ENCODE measurements around the gene SH3PXD2A. TPM values are rescaled to one million over a fixed set of nuclear protein-coding genes. Genes with fewer than 3 reads are reported as not detected.

SH3PXD2A gene
- total and polyA plus RNA-seq, 12 donors, result 5.7 to 34.5 (median 19.2) TPM

DNA sequence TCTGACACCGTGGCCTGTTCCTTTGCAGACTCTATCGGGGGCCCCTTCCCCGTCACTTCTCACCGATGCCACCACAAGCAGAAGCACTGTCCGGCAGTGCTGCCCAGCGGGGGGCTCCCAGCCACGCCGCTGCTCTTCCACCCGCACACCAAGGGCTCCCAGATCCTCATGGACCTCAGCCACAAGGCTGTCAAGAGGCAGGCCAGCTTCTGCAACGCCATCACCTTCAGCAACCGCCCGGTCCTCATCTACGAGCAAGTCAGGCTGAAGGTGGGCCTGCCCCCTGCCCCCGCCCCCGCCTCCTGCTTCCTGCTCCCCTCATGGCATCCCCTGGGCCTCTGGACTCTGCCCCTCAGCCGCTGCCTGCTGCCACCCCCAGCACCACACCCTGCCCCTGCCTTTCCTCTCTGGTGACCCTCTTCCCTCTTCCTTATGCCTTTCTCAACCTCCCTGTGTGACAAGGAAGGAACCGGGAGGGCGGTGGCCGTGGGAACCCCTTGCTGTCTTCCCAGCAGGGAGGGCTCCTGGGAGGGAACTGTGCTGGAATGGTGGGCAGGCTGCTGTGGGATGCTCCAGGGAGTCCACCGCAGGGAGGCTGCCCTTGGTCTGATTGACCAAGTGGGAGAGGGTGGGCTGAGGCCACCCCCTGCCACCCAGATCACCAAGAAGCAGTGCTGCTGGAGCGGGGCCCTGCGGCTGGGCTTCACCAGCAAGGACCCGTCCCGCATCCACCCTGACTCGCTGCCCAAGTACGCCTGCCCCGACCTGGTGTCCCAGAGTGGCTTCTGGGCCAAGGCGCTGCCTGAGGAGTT, 284.3 kb downstream of the SH3PXD2A start:
- no peak for TF ChIP-seq POLR2A (IDR thresholded peaks at IDR 0.05)
- TF ChIP-seq, protein P1, sequence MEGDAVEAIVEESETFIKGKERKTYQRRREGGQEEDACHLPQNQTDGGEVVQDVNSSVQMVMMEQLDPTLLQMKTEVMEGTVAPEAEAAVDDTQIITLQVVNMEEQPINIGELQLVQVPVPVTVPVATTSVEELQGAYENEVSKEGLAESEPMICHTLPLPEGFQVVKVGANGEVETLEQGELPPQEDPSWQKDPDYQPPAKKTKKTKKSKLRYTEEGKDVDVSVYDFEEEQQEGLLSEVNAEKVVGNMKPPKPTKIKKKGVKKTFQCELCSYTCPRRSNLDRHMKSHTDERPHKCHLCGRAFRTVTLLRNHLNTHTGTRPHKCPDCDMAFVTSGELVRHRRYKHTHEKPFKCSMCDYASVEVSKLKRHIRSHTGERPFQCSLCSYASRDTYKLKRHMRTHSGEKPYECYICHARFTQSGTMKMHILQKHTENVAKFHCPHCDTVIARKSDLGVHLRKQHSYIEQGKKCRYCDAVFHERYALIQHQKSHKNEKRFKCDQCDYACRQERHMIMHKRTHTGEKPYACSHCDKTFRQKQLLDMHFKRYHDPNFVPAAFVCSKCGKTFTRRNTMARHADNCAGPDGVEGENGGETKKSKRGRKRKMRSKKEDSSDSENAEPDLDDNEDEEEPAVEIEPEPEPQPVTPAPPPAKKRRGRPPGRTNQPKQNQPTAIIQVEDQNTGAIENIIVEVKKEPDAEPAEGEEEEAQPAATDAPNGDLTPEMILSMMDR (IDR thresholded peaks at IDR 0.05), result no peak
- intact Hi-C loops (cut with DNase I), result no loop called here
- H3K36me3 ChIP-seq (replicated peaks in 1 of 2), result no peaks in the 10 kb centered on the region
- no peak for DNase-seq
- H3K27me3 ChIP-seq, result no peaks in the 10 kb centered on the region
- no peak overlapping the region for H3K4me3 ChIP-seq
- H3K9me3 ChIP-seq (replicated peaks in 1 of 3), result no peaks in the 10 kb centered on the region
- 88 to 93% (median 90%) methylated on average over 18 to 28 of the region's 28 CpGs for WGBS, 4 donors
- H3K27ac ChIP-seq, result no peak overlapping the region
- no peaks in the 10 kb centered on the region for H3K4me1 ChIP-seq (replicated peaks in 1 of 2)

DNA sequence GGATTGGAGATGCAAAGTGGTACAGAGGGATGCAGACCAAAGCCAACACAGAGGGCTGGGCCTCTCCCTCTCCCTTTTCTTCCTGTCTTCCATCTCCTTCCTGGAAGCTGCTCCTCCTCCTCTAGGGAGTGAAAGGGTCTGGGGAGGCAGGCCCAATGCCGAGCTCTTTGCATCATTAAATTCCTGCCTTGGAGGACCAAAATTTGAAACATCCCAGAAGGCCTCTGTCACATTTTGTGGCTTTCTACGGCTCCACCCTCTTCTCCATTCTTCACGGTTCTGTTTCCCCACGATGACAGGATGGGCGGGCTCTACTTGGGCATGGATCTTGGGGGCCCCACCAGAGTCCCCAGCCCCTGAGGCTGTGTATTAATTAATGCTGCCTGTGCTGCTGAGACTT, 285.5 kb downstream of the SH3PXD2A start:
- WGBS, 4 donors, result 62 to 71% (median 63%) methylated on average over 5 of the region's 5 CpGs
- DNase-seq, result no peak
- TF ChIP-seq, protein P1 (IDR thresholded peaks at IDR 0.05), result no peak
- no peak for TF ChIP-seq POLR2A (IDR thresholded peaks at IDR 0.05)
- Histone ChIP-seq H3K4me1 (replicated peaks in 1 of 2) (no peaks in the 10 kb centered on the region), H3K27me3 (no peaks in the 10 kb centered on the region), H3K36me3 (replicated peaks in 1 of 2) (no peaks in the 10 kb centered on the region), H3K4me3 (no peak overlapping the region), H3K9me3 (replicated peaks in 1 of 3) (no peaks in the 10 kb centered on the region), H3K27ac (no peak overlapping the region)
- intact Hi-C loops (cut with DNase I), result no loop called here

DNA sequence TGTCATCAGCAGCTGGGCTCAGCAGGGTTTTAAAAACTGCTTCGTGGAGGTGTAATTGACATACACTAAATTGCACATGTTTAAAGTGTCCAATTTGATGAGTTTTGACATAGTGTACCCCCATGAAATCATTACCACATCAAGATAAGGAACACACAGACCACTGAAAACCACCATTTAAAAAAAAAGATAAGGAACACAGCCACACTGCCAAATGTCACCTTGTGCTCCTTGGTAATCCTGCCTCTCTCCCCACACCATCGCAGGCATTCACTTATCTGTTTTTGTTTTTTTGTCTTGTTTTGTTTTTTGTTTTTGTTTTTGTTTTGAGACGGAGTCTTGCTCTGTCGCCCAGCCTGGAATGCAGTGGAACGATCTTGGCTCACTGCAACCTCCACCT, 286.9 kb downstream of the SH3PXD2A start:
- 85 to 92% (median 89%) methylated on average over 5 of the region's 5 CpGs for WGBS, 4 donors
- intact Hi-C loops (cut with DNase I), result no loop called here
- no peaks in the 10 kb centered on the region for H3K27me3 ChIP-seq
- H3K4me1 ChIP-seq (replicated peaks in 1 of 2), result peaks cover 4 to 5% of the 10 kb centered on the region in 2 donors
- no peaks in the 10 kb centered on the region for H3K36me3 ChIP-seq (replicated peaks in 1 of 2)
- no peak overlapping the region for H3K27ac ChIP-seq
- no peak overlapping the region for H3K4me3 ChIP-seq
- TF ChIP-seq, protein P1 (IDR thresholded peaks at IDR 0.05), result no peak
- no peak for TF ChIP-seq POLR2A (IDR thresholded peaks at IDR 0.05)
- H3K9me3 ChIP-seq (replicated peaks in 1 of 3), result no peaks in the 10 kb centered on the region
- DNase-seq, result no peak

DNA sequence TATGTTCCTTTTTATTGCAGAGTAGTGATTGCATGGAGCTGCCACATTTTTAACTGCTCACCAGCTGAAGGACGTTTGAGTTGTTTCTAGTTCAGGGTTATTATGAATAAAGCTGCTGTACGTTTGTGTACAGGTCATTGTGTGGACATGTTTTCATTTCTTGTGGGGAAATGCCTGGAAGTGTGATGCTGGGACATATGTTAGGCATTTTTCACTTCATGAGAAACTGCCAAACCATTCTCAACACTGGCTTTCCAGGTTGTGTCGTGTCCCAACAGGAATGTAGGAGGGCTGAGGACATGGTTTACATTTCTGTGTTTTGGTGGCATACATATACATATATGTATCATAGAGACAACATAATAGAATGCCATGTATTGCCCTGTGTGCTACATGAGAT, 288.8 kb downstream of the SH3PXD2A start:
- H3K36me3 ChIP-seq (replicated peaks in 1 of 2), result no peaks in the 10 kb centered on the region
- WGBS, 4 donors, result 35 to 44% (median 42%) methylated on average over 3 of the region's 3 CpGs
- intact Hi-C loops (cut with DNase I), result no loop called here
- no peak overlapping the region for H3K27ac ChIP-seq
- no peaks in the 10 kb centered on the region for H3K9me3 ChIP-seq (replicated peaks in 1 of 3)
- no peak for DNase-seq
- H3K27me3 ChIP-seq, result no peaks in the 10 kb centered on the region
- H3K4me3 ChIP-seq, result no peak overlapping the region
- no peak for TF ChIP-seq POLR2A (IDR thresholded peaks at IDR 0.05)
- TF ChIP-seq, protein P1 (IDR thresholded peaks at IDR 0.05), result no peak
- peaks cover 4 to 5% of the 10 kb centered on the region in 2 donors for H3K4me1 ChIP-seq (replicated peaks in 1 of 2)

Data from adrenal gland (tissue), 12 donors.